ENCODE results near the gene CETN3. TPM values are rescaled to one million over a fixed set of nuclear protein-coding genes. Genes with fewer than 3 reads are reported as not detected.

The CETN3 gene
- total RNA-seq, 1 donor = 6.9 TPM

DNA sequence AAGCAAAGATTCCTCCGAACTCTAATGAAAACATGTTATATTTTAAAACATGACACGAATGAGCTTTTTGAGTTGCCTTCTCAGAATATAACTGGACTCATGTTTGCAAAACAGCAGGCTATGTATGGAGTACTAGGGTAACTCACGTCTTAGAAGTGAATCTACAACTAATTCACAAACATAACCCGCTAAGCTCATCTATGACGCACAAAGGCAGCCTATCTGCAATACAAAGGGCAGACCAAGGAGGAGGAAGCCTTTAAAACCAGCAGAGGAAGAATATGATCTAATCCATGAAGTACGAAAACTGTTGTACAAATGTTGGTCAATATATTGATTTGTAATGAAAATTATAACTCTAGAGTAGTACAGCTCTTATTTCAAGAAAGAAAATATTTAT lies 67.0 kb downstream of the CETN3 start:
- Histone ChIP-seq H4K20me1 (ENCODE audit: insufficient read depth, low read length) (no peaks in the 10 kb centered on the region), H3K27me3 (ENCODE audit: insufficient read depth, low read length) (no peaks in the 10 kb centered on the region), H3K4me2 (ENCODE audit: insufficient read depth, low read length) (no peak overlapping the region), H3K79me2 (ENCODE audit: insufficient read depth, low read length) (no peaks in the 10 kb centered on the region), H3K36me3 (ENCODE audit: insufficient read depth, low read length) (no peaks in the 10 kb centered on the region), H3K4me3 (ENCODE audit: insufficient read depth, low read length) (no peak overlapping the region), H3K27ac (ENCODE audit: low read depth, low read length) (no peak overlapping the region), H3K4me1 (ENCODE audit: insufficient read depth, low read length) (no peaks in the 10 kb centered on the region), H3K9me3 (ENCODE audit: low read depth, low read length) (no peaks in the 10 kb centered on the region), H2AFZ (ENCODE audit: low read length) (no peak overlapping the region)
- DNase-seq (ENCODE audit: insufficient read length, low spot score, missing footprints) = no peak
- TF ChIP-seq, protein P1, sequence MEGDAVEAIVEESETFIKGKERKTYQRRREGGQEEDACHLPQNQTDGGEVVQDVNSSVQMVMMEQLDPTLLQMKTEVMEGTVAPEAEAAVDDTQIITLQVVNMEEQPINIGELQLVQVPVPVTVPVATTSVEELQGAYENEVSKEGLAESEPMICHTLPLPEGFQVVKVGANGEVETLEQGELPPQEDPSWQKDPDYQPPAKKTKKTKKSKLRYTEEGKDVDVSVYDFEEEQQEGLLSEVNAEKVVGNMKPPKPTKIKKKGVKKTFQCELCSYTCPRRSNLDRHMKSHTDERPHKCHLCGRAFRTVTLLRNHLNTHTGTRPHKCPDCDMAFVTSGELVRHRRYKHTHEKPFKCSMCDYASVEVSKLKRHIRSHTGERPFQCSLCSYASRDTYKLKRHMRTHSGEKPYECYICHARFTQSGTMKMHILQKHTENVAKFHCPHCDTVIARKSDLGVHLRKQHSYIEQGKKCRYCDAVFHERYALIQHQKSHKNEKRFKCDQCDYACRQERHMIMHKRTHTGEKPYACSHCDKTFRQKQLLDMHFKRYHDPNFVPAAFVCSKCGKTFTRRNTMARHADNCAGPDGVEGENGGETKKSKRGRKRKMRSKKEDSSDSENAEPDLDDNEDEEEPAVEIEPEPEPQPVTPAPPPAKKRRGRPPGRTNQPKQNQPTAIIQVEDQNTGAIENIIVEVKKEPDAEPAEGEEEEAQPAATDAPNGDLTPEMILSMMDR (IDR thresholded peaks at IDR 0.05; ENCODE audit: extremely low read depth, low read depth, low read length) = no peak

Other genes with a start within 250 kb of the CETN3 start
- 6.5 TPM in 2 replicates for gene MBLAC2, start 65.0 kb upstream of the CETN3 start, total RNA-seq
- 1.8 and 3.6 TPM in 2 replicates for gene POLR3G, start 65.1 kb upstream of the CETN3 start, total RNA-seq
- 17.7 and 19.2 TPM in 2 replicates for gene LYSMD3, start 119.8 kb upstream of the CETN3 start, total RNA-seq
- gene ADGRV1, start 149.0 kb upstream of the CETN3 start, total RNA-seq = under 0.01 TPM in 1 of 2 replicates, not detected in the other